Measurements from ENCODE around the gene PHKG2.

DNA sequence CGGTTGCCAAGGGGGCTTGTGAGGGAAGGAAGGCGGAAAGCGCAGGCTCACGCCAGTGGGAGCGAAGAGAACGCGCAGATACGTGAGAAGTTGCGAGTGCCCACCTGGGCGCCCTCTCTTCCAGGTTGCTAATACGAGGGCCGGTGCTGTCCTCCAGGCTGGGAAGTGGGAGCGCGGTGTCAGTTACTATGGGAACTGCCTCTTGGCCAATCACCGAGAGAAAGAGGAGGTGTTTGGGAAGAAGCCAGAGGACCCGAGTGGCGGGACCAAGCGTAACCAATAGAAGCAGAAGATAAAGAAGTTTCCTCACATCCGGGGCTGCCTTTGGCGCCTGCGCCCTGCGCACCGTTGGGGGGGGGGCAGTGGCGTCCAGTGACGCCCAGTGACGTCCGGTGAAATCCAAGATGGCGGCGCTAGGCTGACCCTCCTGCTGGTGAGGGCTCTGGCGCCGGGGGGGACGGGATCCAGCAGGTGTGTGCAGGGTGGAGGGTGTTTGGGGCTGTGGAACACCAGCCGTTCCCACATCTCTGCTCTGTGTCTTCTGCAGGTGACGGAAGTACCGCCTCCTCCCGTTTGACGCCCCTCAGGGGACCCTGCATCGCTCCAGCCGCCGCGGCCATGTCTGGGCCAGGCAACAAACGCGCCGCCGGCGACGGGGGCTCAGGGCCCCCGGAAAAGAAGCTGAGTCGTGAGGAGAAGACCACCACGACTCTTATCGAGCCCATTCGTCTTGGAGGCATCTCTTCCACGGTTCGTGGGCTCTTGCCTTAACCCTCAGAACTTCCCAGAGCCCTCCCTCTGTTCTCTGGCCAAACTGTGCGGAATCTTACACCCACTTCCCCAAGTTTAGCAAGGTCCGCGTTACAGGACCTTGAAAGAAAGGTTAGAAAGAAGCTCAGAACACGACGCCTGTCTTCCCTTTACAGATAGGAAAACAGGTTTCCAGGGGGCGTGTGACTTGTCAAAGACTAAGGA lies 14.0 kb downstream of the PHKG2 start, which contains the start of the genes CFAP119 and RNF40:
- TF ChIP-seq, protein P1, sequence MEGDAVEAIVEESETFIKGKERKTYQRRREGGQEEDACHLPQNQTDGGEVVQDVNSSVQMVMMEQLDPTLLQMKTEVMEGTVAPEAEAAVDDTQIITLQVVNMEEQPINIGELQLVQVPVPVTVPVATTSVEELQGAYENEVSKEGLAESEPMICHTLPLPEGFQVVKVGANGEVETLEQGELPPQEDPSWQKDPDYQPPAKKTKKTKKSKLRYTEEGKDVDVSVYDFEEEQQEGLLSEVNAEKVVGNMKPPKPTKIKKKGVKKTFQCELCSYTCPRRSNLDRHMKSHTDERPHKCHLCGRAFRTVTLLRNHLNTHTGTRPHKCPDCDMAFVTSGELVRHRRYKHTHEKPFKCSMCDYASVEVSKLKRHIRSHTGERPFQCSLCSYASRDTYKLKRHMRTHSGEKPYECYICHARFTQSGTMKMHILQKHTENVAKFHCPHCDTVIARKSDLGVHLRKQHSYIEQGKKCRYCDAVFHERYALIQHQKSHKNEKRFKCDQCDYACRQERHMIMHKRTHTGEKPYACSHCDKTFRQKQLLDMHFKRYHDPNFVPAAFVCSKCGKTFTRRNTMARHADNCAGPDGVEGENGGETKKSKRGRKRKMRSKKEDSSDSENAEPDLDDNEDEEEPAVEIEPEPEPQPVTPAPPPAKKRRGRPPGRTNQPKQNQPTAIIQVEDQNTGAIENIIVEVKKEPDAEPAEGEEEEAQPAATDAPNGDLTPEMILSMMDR (IDR thresholded peaks at IDR 0.05): peak in 2 of 4 experiments; percentile 21 to 27
- TF ChIP-seq POLR2A (IDR thresholded peaks at IDR 0.05): peak; percentile 38 to 88

All from uterus (tissue), 2 donors.